T-helper 1 cell treated with Interleukin-12 subunit alpha and Interleukin-12 subunit beta and Interleukin-4 antibody, amounts not matched to agents 30 ng/mL and 1 ng/mL, for 36 hours (primary cell): ENCODE results near the gene CORO7. TPM values are rescaled to one million over a fixed set of nuclear protein-coding genes. Genes with fewer than 3 reads are reported as not detected.
"Not testable (repeated sequence)": the region's sequence is repeated elsewhere in the genome, so short reads cannot be mapped to it uniquely, and the experiment has no call there.

ENCODE experiments used
- intact Hi-C: fragments of 100-400 bp; cut with micrococcal nuclease; formaldehyde crosslinking; loops from one replicate; pipeline ENCODE4 v1.15.1; 2024
- total RNA-seq: library from RNA; stranded (reverse); gene quantifications from 2 replicates; pipeline ENCODE4 v1.2.3, GENCODE V29; 2022

The CORO7 gene
- total RNA-seq, 1 donor from 2014 or later: 170 TPM

GRCh38 chr16:4403133-4403949 is 13.1 kb downstream of the CORO7 start:
- intact Hi-C loops: loop anchor here (2.0 kb wide), 1 partner anchor 43 kb away; no protein-coding TSS in a partner anchor

GRCh38 chr16:4402439-4403132 is 13.8 kb downstream of the CORO7 start:
- intact Hi-C loops: loop anchor here (1.0 to 2.0 kb wide), 2 partner anchors 42 to 114 kb away; no protein-coding TSS in a partner anchor

DNA sequence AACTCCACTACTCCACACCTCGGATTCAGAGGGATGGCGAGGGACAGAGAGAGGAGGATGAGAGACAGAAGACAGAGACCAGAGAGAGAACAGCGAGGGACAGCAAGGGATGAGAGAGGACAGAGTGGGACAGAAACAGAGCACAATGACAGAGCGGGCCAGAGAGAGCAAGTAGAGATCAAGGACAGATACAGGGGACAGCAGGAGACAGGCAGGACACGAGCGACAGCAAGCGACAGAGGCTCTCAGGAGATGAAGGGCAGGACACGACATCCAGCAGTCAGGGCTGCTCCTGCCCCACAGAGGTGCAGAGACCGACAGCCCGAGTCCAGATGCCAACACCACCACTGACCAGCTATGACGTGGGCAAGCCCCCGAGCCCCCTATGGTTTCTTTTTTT is 14.9 kb downstream of the CORO7 start:
- intact Hi-C loops: no loop called here

- intact Hi-C loops: no loop called here
These were observed 15.3 kb downstream of the CORO7 start for GRCh38 chr16:4401094-4401501.

GRCh38 chr16:4399001-4399730 is 17.2 kb downstream of the CORO7 start:
- intact Hi-C loops: no loop called here

GRCh38 chr16:4395055-4395726 is 21.2 kb downstream of the CORO7 start:
- intact Hi-C loops: no loop called here

DNA sequence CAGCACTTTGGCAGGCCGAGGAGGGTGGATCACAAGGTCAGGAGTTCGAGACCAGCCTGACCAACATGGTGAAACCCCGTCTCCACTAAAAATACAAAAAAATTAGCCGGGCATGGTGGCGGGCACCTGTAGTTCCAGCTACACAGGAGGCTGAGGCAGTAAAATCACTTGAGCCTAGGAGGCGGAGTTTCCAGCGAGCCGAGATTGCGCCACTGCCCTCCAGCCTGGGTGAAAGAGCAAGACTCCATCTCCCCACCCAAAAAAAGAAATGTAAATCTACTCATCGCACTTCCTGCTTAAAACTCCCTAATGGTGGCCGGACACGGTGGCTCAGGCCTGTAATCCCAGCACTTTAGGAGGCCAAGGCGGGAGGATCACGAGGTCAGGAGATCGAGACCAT is 22.5 kb downstream of the CORO7 start:
- intact Hi-C loops: not testable (repeated sequence)

DNA sequence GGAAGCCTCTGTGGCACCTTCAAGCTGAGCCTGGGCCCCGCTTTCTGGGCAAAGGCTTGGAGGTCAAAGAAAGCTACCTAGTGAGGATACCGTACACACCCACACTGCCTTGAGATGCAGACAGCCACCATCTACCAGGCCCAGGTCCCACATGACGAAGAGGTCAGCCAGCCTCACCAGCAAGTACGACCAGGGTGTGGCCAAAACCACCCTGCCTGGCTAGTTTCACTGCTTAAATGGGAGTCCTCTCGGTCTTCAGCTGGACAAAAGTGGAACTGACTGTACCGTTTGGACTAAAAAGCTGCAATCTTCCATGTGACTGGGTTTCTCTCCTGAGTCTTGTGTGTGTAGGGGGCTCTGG is 23.2 kb downstream of the CORO7 start:
- intact Hi-C loops: no loop called here

GRCh38 chr16:4392382-4393239 is 23.8 kb downstream of the CORO7 start:
- intact Hi-C loops: no loop called here

DNA sequence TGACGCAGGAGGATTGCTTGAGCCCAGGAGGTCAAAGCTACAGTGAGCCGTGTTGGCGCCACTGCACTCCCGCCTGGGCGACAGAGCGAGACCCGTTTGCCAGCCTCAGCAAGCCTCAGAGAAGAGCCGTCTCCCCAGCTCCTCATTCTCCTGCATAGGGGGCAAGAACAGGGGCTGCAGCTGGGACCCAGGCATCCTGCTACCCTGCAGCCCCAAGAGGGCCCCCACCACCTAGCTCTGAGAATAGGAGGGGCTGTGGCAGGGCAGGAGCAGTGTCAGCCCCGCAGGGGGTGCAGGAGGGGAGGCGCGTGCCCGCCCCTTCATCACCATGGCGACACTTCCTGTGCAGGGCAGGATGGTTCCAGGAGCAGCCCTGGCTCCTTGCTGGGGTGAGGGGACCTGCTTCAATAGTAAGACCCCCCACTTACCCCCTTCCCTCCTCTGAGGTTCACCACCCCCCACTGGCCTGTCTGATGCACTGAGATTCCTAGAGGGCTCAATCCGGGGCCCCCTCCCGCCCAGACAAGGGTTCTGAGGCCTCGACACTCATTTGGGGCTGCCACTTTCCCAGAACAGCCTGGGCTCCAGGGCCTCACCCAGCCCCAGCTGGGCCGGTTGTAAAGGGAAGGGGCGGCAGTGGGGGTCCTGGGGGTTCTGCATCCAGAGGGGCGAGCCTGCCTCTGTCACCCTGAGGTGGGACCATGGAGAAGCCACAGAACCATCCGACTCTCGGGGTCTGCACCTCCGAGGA is 24.6 kb downstream of the CORO7 start:
- intact Hi-C loops: no loop called here

DNA sequence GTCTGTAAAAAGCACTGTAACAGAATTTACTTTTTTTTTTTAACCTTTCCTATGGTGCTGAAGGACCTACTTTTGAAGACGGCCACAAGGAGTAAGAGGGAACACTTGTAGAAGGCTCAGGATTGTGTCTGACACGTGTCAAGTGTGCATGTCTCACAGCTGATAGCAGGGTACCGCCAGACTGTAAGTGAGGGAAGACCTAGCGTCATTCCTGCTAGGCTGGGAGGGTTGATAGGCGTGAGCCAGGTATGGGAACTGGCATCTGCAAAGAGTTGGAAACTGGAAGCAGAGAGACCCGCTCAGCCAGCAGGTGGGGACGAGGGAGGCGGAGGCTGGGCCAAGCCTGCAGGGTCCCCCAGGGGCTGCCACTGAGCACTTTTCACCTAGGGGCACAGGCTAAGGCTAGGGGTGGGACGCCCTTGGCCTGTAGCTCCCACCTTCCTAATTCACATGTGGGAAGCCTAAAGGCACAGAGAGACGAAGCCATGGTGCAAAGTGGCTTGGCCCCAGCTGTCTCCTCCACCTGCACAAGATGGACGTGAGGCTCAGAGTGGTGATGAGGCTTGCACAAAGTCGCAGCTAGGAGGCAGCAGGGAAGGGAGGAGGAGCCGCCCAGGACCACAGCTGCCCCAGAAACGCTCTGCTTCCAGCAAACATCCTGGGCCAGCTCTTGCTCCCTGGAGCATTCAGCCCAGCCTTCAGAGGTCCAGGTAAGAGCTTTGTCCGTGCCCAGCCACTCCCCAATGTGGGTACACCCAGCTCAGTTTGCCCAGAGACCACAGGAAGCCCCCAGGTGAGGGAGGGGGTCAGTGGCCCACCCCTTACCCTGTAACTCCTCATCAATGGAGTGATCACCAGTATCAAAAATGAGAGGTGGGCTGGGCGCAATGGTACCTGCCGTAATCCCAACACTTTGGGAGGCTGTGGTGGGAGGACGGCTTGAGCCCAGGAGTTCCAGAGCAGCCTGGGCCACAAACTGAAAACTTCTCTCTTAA is 25.8 kb downstream of the CORO7 start:
- intact Hi-C loops: no loop called here

DNA sequence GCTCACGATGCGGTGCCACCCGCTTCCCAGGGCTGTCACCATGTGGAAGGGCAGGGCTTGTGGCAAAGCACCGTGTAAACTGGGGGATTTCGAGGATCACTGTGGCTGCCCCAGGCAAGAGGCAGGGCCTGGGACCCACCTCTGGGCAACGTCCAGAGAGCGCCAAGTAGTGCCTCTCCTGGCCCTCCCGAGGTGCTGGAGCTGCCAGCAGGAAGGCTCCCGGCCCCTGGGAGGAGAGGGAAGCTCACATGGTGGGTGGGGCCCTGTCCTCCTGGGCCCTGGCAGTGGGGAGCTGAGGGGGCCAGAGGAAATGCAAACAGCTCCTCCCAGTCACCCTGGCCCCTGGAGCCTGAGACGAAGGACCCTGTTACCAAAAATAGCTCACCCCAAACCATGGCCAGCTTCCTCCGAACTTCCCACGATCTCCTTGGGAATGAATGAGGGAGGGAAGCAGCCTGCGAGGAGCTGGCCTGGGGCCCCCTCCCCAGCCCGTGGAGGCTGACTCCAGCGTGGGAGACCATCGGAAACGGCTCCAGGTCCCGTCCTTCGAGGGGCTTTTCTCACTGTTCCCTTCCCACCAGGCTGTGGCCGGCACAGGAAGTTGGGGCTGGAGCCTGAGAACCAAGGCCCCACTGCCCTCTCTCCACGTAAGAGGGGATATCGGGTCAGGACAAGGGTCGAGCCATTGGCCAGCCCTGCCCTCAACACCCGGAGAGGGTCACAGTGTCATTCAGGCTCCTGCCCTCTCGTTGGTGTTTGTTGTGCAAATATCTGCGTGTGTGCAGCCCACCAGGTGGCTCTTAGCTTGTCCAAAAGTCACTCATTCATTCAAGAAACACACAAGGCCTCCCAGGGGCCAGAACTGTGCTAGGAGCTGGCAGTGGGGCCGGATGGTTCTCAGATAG is 27.1 kb downstream of the CORO7 start:
- intact Hi-C loops: no loop called here

DNA sequence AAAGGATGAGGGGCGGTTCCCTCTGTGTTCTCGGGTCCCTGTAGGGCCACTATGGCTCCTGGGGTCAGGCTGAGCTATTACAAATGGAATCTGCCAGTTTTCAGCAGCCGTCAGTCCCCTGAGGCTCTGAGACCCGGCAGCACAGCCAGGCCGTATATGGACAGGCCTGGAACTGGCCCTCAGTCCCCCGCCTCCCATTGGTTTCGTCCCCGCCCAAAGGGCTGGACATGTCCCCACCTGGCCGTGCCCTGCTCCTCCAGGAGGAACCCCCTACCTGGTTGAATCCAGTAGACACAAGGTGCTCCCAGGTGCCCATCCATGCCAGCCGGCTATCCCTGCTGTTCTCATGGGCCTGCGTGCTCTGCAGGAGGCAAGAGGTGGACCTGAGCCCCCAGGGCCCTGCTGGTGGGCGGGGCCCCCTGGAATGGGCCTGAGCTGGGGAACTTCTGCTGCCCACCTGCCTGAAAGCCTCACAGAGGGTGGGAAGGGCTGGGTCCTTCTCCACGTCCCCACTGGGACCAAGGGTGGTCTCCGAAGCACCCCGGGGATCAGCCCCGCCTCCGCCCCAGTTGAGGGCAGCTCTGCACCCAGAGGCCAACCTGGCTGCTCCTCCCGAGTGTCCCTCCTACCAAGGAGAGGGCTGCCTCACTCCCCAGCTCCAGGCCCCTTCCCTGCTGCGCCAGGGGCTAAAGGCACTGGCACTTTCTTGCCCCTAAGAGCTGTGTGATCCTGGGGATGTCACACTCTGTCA is 27.9 kb downstream of the CORO7 start:
- intact Hi-C loops: no loop called here

GRCh38 chr16:4387781-4388180 is 28.6 kb downstream of the CORO7 start:
- intact Hi-C loops: no loop called here

DNA sequence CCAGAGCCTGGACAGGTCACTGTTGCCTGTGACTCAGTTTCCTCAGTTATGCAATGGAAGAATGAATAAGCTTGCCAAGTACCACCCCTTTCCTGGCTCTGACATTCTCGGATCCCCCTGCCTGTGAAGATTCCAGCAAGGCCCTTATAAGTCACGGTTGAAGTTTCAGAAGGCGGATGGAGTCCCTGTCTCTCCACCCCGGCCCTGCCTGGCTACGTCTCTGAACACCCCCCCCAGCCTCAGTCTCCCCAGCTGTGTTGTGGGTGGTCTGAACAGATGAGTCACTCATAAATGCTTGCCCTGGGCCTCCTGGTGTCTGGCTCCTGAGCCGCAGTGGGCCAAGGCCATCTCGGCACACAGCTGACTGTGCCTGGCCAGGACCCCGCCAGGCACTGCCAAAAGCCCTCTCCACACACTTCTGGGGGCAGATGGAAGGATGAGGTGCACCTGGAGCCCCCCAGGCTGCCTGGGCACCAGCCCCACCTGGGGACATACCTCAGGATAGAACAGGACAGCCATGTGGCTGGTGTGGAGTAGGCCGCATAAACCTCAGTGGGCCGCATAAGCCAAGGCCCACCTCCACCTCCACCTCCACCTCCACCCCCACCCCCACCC is 29.3 kb downstream of the CORO7 start:
- intact Hi-C loops: no loop called here

DNA sequence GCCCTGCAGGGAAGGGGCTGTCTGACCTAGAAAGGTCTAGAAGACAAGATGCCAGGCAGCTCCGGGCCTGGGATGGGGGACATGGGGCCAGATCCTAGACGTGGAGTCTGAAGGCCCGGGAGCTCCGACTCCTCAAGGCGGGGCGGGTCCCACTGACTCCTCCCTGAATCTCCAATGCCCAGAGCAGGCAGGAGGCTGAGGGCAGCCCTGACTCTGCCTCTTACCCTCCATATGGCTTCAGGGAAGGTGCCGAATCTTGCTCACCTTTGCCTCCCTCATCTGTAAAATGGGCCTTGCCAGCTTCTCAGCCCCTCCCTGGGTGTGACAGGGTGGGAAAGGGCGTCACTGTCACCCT is 30.0 kb downstream of the CORO7 start:
- intact Hi-C loops: no loop called here
